ENCODE results near the gene TEAD2.

DNA sequence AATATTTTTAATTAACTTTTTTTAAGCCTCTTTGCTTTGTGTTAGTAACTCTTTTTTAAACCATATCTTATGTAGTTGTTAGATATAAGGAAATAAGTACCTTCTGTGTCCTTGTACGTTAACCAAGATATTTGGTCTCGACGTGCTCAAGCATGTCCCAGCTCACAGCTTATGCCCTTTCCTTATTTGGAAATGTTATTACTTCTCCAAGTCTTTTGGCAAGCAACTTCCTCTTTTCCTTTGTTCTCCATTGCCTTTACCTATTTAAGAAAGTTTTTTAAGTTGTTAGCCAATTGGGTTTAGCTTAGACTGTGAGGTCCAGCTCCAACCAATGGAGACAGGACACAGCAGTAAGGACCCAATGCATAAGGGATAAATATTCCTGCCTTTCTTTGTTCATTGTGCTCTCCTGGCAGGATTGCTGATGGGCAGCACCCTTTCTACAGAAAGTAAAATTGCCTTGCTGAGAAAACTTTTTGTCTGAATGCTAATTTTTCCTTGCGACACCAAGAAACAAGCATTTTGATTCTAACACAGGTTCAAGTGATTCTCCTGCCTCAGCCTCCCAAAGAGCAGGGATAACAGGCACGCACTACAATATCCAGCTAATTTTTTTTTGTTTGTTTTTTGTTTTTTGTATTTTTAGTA lies 6.6 kb upstream of the TEAD2 start:
- TF ChIP-seq, protein P1, sequence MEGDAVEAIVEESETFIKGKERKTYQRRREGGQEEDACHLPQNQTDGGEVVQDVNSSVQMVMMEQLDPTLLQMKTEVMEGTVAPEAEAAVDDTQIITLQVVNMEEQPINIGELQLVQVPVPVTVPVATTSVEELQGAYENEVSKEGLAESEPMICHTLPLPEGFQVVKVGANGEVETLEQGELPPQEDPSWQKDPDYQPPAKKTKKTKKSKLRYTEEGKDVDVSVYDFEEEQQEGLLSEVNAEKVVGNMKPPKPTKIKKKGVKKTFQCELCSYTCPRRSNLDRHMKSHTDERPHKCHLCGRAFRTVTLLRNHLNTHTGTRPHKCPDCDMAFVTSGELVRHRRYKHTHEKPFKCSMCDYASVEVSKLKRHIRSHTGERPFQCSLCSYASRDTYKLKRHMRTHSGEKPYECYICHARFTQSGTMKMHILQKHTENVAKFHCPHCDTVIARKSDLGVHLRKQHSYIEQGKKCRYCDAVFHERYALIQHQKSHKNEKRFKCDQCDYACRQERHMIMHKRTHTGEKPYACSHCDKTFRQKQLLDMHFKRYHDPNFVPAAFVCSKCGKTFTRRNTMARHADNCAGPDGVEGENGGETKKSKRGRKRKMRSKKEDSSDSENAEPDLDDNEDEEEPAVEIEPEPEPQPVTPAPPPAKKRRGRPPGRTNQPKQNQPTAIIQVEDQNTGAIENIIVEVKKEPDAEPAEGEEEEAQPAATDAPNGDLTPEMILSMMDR (IDR thresholded peaks at IDR 0.05): no peak
- no peak for TF ChIP-seq POLR2A (IDR thresholded peaks at IDR 0.05)

Measured in Peyer's patch (tissue), 4 donors.